Neural progenitor cell (in vitro differentiated cells): Measurements from ENCODE around the gene CGRRF1. TPM values are rescaled to one million over a fixed set of nuclear protein-coding genes. Genes with fewer than 3 reads are reported as not detected.

ENCODE experiments used
- DNase-seq: peaks from one replicate; pipeline ENCODE4 v3.0.0-alpha.2; 2016; ENCODE audit warnings: low spot score
- H2AFZ ChIP-seq: fragments of 200-600 bp; sonication (generic); replicated peaks from 2 replicates; pipeline ENCODE4 v1.6.1; 2016; ENCODE audit warnings: antibody characterized with exemption
- H3F3A ChIP-seq: fragments of 200-600 bp; sonication (generic); 2 replicates; pipeline ENCODE4 v1.6.1; 2016; ENCODE audit warnings: antibody characterized with exemption, low read depth
- H3K27ac ChIP-seq: fragments of 200-600 bp; sonication (generic); 2 replicates; pipeline ENCODE4 v1.5.1; 2016; ENCODE audit warnings: mild to moderate bottlenecking
- H3K27me3 ChIP-seq: fragments of 200-600 bp; sonication (generic); 2 replicates; pipeline ENCODE4 v1.6.1; 2016; ENCODE audit warnings: mild to moderate bottlenecking, moderate library complexity
- H3K36me3 ChIP-seq: fragments of 200-600 bp; sonication (generic); 2 replicates; pipeline ENCODE4 v1.5.1; 2016
- H3K4me1 ChIP-seq: fragments of 200-600 bp; sonication (generic); 2 replicates; pipeline ENCODE4 v1.6.1; 2016; ENCODE audit warnings: mixed run types
- H3K4me2 ChIP-seq: fragments of 200-600 bp; sonication (generic); 2 replicates; pipeline ENCODE4 v1.6.1; 2016
- H3K4me3 ChIP-seq: fragments of 200-600 bp; sonication (generic); 2 replicates; pipeline ENCODE4 v1.5.1; 2016
- H3K79me2 ChIP-seq: fragments of 200-600 bp; sonication (generic); 2 replicates; pipeline ENCODE4 v1.6.1; 2016; ENCODE audit warnings: low read depth
- H3K9ac ChIP-seq: fragments of 200-600 bp; sonication (generic); 2 replicates; pipeline ENCODE4 v1.6.1; 2016
- H3K9me3 ChIP-seq: fragments of 200-600 bp; sonication (generic); 2 replicates; pipeline ENCODE4 v1.5.1; 2016; ENCODE audit warnings: low read depth
- H4K20me1 ChIP-seq: fragments of 200-600 bp; sonication (generic); 2 replicates; pipeline ENCODE4 v1.6.1; 2016; ENCODE audit warnings: low read depth
- H3K27ac Mint-ChIP-seq: 3 replicates; pipeline ENCODE4 v1.8.0; 2021; ENCODE audit warnings: mixed read lengths
- H3K27me3 Mint-ChIP-seq: 2 replicates; pipeline ENCODE4 v1.8.0; 2022; ENCODE audit warnings: low read depth, mild to moderate bottlenecking, inconsistent platforms, moderate library complexity, mixed read lengths; ENCODE audit not compliant: insufficient read depth
- H3K36me3 Mint-ChIP-seq: 3 replicates; pipeline ENCODE4 v1.8.0; 2021; ENCODE audit warnings: mixed read lengths
- H3K4me1 Mint-ChIP-seq: 3 replicates; pipeline ENCODE4 v1.8.0; 2021; ENCODE audit warnings: mixed read lengths
- H3K4me3 Mint-ChIP-seq: 3 replicates; pipeline ENCODE4 v1.8.0; 2021; ENCODE audit warnings: mild to moderate bottlenecking, moderate library complexity, mixed read lengths
- H3K9me3 Mint-ChIP-seq: 3 replicates; pipeline ENCODE4 v1.8.0; 2020; ENCODE audit warnings: mixed read lengths
- EZH2 ChIP-seq: fragments of 200-600 bp; sonication (generic); IDR thresholded peaks from 2 replicates; pipeline ENCODE4 v1.6.1; 2017; ENCODE audit warnings: antibody characterized with exemption, mild to moderate bottlenecking, moderate library complexity
- EZH2phosphoT487 ChIP-seq: fragments of 200-600 bp; sonication (generic); IDR thresholded peaks from 2 replicates; pipeline ENCODE4 v1.6.1; 2017; ENCODE audit warnings: antibody characterized with exemption
- total RNA-seq: library from RNA; depleted of rRNA; stranded (reverse); fragments of >200 nt; gene quantifications from 2 replicates; pipeline ENCODE4 v1.2.3, GENCODE V29; 2015; ENCODE audit warnings: low replicate concordance
- TF ChIP-seq, protein P1 (sequence below): fragments of 200-600 bp; sonication (generic); IDR thresholded peaks from 2 replicates; pipeline ENCODE4 v1.5.1; 2017; ENCODE audit warnings: antibody characterized with exemption, mild to moderate bottlenecking

CGRRF1 gene
- total RNA-seq, 1 donor from 2014 or later = 36.1 TPM

DNA sequence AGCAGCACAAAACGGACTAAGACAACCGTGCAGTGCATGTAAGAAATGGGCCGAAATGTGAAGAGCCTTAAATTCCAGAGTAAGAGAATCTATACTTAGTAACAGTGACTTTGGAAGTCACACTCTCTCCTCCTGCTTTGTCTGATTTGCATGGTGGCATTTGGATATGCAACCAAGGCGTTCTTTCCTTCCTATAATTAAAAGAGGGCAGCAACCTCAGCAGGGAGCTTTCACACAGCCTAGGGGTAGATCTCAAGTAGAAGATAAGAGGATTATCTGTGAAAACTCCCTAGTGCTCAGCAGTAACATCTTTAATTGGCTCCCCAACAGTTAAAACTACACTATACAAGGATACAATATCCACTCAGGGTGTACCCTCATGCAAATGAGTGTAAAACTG lies 37.4 kb upstream of the CGRRF1 start:
- peak; percentile 73 for DNase-seq
- no peak overlapping the region for H3K9ac ChIP-seq
- H3K36me3 ChIP-seq = no peaks in the 10 kb centered on the region
- no peaks in the 10 kb centered on the region for H3K9me3 ChIP-seq
- Mint-ChIP-seq H3K27me3 (peaks cover 1% of the 10 kb centered on the region), H3K9me3 (peaks cover 8% of the 10 kb centered on the region), H3K36me3 (peaks cover 15% of the 10 kb centered on the region), H3K4me3 (no peak overlapping the region), H3K4me1 (peaks cover 12% of the 10 kb centered on the region), H3K27ac (peak overlapping the region; percentile 69)
- peaks cover 33% of the 10 kb centered on the region for H3F3A ChIP-seq
- H3K79me2 ChIP-seq = no peaks in the 10 kb centered on the region
- H4K20me1 ChIP-seq = peaks cover 4% of the 10 kb centered on the region
- peak overlapping the region; percentile 60 for H3K4me2 ChIP-seq
- no peak for TF ChIP-seq EZH2
- peak; percentile 84 for TF ChIP-seq EZH2phosphoT487
- TF ChIP-seq, protein P1, sequence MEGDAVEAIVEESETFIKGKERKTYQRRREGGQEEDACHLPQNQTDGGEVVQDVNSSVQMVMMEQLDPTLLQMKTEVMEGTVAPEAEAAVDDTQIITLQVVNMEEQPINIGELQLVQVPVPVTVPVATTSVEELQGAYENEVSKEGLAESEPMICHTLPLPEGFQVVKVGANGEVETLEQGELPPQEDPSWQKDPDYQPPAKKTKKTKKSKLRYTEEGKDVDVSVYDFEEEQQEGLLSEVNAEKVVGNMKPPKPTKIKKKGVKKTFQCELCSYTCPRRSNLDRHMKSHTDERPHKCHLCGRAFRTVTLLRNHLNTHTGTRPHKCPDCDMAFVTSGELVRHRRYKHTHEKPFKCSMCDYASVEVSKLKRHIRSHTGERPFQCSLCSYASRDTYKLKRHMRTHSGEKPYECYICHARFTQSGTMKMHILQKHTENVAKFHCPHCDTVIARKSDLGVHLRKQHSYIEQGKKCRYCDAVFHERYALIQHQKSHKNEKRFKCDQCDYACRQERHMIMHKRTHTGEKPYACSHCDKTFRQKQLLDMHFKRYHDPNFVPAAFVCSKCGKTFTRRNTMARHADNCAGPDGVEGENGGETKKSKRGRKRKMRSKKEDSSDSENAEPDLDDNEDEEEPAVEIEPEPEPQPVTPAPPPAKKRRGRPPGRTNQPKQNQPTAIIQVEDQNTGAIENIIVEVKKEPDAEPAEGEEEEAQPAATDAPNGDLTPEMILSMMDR = no peak
- H3K4me1 ChIP-seq = peaks cover 26% of the 10 kb centered on the region
- H3K27ac ChIP-seq = peak overlapping the region; percentile 40
- no peak overlapping the region for H2AFZ ChIP-seq
- H3K4me3 ChIP-seq = no peak overlapping the region
- H3K27me3 ChIP-seq = no peaks in the 10 kb centered on the region

DNA sequence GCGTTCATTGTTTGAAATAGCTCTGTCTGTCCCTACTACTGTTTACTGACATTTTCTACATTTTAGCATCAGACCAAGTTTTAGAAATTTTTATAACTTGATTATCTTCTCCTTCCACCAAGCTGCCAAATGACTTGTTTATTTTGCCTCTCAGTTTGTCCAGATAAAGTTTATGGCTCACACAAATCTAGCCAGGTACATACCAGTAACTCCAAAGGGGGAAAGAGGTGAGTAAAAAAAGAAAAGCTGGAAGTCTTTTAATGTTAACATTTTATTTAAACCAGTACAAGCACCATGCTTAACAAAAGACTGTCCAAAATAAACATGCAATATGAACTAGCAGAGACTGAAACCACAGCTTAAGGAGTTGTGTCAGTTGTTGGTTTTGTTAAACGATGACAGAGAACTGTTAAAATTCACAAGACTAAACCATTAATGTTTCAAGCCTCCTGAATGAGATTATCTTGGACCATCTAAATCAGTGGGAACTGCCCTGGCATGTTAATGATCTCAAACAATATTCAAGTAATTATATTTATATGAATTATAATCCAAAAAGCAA lies 35.4 kb upstream of the CGRRF1 start:
- Histone ChIP-seq H3K36me3 (peaks cover 4% of the 10 kb centered on the region), H4K20me1 (peaks cover 10% of the 10 kb centered on the region)
- TF ChIP-seq EZH2 = no peak
- TF ChIP-seq EZH2phosphoT487 = no peak
- TF ChIP-seq, protein P1 = no peak

GRCh38 chr14:54475187-54475899 lies 34.4 kb upstream of the CGRRF1 start:
- Histone ChIP-seq H3K4me2 (no peak overlapping the region), H3K27ac (no peak overlapping the region), H3K79me2 (no peaks in the 10 kb centered on the region), H2AFZ (no peak overlapping the region), H3K36me3 (peaks cover 4% of the 10 kb centered on the region), H3F3A (peaks cover 38% of the 10 kb centered on the region), H4K20me1 (peaks cover 10% of the 10 kb centered on the region), H3K4me1 (peaks cover 26% of the 10 kb centered on the region), H3K9me3 (no peaks in the 10 kb centered on the region), H3K4me3 (no peak overlapping the region), H3K9ac (no peak overlapping the region), H3K27me3 (no peaks in the 10 kb centered on the region)
- H3K4me3 Mint-ChIP-seq = no peak overlapping the region
- H3K27ac Mint-ChIP-seq = no peak overlapping the region
- H3K4me1 Mint-ChIP-seq = peaks cover 12% of the 10 kb centered on the region
- no peak for DNase-seq
- H3K36me3 Mint-ChIP-seq = peaks cover 9% of the 10 kb centered on the region
- no peaks in the 10 kb centered on the region for H3K9me3 Mint-ChIP-seq
- no peaks in the 10 kb centered on the region for H3K27me3 Mint-ChIP-seq
- TF ChIP-seq EZH2phosphoT487 (no peak), EZH2 (no peak)
- TF ChIP-seq, protein P1 = no peak

More for the DNA sequence above, 35.4 kb upstream of the CGRRF1 start:
- H2AFZ ChIP-seq = no peak overlapping the region
- H3K9me3 ChIP-seq = no peaks in the 10 kb centered on the region
- peaks cover 26% of the 10 kb centered on the region for H3K4me1 ChIP-seq
- H3K79me2 ChIP-seq = no peaks in the 10 kb centered on the region
- no peak overlapping the region for H3K27ac ChIP-seq
- H3F3A ChIP-seq = peaks cover 33% of the 10 kb centered on the region
- H3K9ac ChIP-seq = no peak overlapping the region
- H3K27me3 ChIP-seq = no peaks in the 10 kb centered on the region
- H3K9me3 Mint-ChIP-seq = no peaks in the 10 kb centered on the region
- H3K4me2 ChIP-seq = no peak overlapping the region
- peaks cover 12% of the 10 kb centered on the region for H3K4me1 Mint-ChIP-seq
- peaks cover 10% of the 10 kb centered on the region for H3K36me3 Mint-ChIP-seq
- H3K4me3 Mint-ChIP-seq = no peak overlapping the region
- no peaks in the 10 kb centered on the region for H3K27me3 Mint-ChIP-seq
- no peak overlapping the region for H3K27ac Mint-ChIP-seq
- DNase-seq = no peak
- H3K4me3 ChIP-seq = no peak overlapping the region
